ENCODE data around the gene RABL2A. TPM values are rescaled to one million over a fixed set of nuclear protein-coding genes. Genes with fewer than 3 reads are reported as not detected.

Gene RABL2A
- total RNA-seq, 1 experiment from 2014 or later: 11.4 TPM

- no peak overlapping the region for H2AFZ ChIP-seq (ENCODE audit: low read length)
Observed at GRCh38 chr2:113677330-113677729, 50.3 kb downstream of the RABL2A start.

More at GRCh38 chr2:113677330-113677729, 50.3 kb downstream of the RABL2A start:
- Mint-ChIP-seq H3K27me3 (ENCODE audit: low read depth) (peaks cover 75% of the 10 kb centered on the region), H3K4me3 (no peak overlapping the region), H3K27ac (peak overlapping the region in 1 of 3 experiments; percentile 9; a peak in 1 of 7 replicates), H3K36me3 (ENCODE audit: insufficient read depth in 1 of 3, low read depth in 3 of 3) (no peaks in the 10 kb centered on the region; a peak in 1 of 7 replicates), H3K4me1 (peaks cover 6 to 12% of the 10 kb centered on the region in 2 experiments), H3K9me3 (peaks cover 5 to 14% of the 10 kb centered on the region in 2 experiments; a peak in 4 of 5 replicates)
- Histone ChIP-seq H3K23ac (ENCODE audit: insufficient read length, low read depth, low read length) (no peak overlapping the region), H2BK15ac (ENCODE audit: low read depth, low read length) (no peak overlapping the region), H3K4me2 (ENCODE audit: insufficient read depth, insufficient read length, low read length) (no peak overlapping the region), H2BK12ac (ENCODE audit: insufficient read length, low read depth, low read length) (no peak overlapping the region), H2BK20ac (ENCODE audit: low read depth, low read length, poor library complexity, severe bottlenecking) (no peak overlapping the region), H3K56ac (ENCODE audit: insufficient read length, low read depth, low read length) (no peak overlapping the region), H2AK5ac (ENCODE audit: insufficient read length, low read length) (no peak overlapping the region), H4K91ac (ENCODE audit: insufficient read length, low read depth, low read length) (no peak overlapping the region), H3K9ac (ENCODE audit: extremely low read depth, insufficient read length, low read length) (no peak overlapping the region), H3K9me3 (ENCODE audit: control insufficient read depth, low read depth, low read length) (no peaks in the 10 kb centered on the region), H3K4ac (ENCODE audit: low read depth, low read length) (no peak overlapping the region), H3K23me2 (ENCODE audit: insufficient read length, low read depth, low read length, poor library complexity, severe bottlenecking) (no peaks in the 10 kb centered on the region), H3K4me1 (ENCODE audit: insufficient read depth, low read length) (peaks cover 5% of the 10 kb centered on the region; the same call in 1 of the 2 replicates), H3K27me3 (ENCODE audit: insufficient read depth, low read length) (no peaks in the 10 kb centered on the region), H4K20me1 (ENCODE audit: control insufficient read depth, insufficient read depth, insufficient read length) (no peaks in the 10 kb centered on the region), H3K14ac (ENCODE audit: insufficient read depth, low read length) (no peak overlapping the region), H3K18ac (ENCODE audit: insufficient read length, low read depth, low read length) (no peak overlapping the region), H2BK5ac (ENCODE audit: insufficient read length, low read length) (no peak overlapping the region), H3T11ph (ENCODE audit: low read length) (no peak overlapping the region), H3K79me1 (ENCODE audit: insufficient read depth, low read depth, low read length, poor library complexity, severe bottlenecking) (no peaks in the 10 kb centered on the region), H2BK120ac (ENCODE audit: low read depth, low read length, poor library complexity, severe bottlenecking) (no peak overlapping the region), H3K79me2 (ENCODE audit: insufficient read depth, low read length) (no peaks in the 10 kb centered on the region), H4K8ac (replicated peaks; ENCODE audit: insufficient read length, low read depth, low read length) (no peak overlapping the region), H3K27ac (ENCODE audit: insufficient read length, low read depth, low read length) (no peak overlapping the region), H4K5ac (ENCODE audit: insufficient read length, low read depth, low read length) (no peak overlapping the region)
- no CpG with 5 or more reads among the region's 2 CpGs for WGBS (ENCODE audit: extremely low coverage, insufficient read length, low lambda C conversion rate)
- no peak for TF ChIP-seq CTCF (conservative IDR thresholded peaks at IDR 0.05)
- no peak for DNase-seq

Data from H9 (cell line).